Left ventricle myocardium inferior (tissue), 1 donor: ENCODE results near the gene SPTB. TPM values are rescaled to one million over a fixed set of nuclear protein-coding genes. Genes with fewer than 3 reads are reported as not detected.
A peak's percentile ranks its signal among the peaks of the same experiment; 100 is the strongest.

Source experiments
- DNase-seq: peaks from one replicate; pipeline ENCODE4 v3.0.0-alpha.2; 2020
- H3K27ac ChIP-seq: fragments of 200-600 bp; replicated peaks from 2 replicates; pipeline ENCODE4 v1.8.0; 2021
- H3K27me3 ChIP-seq: fragments of 200-600 bp; 2 replicates; pipeline ENCODE4 v1.8.0; 2021; ENCODE audit warnings: low read depth
- H3K36me3 ChIP-seq: fragments of 200-600 bp; 2 replicates; pipeline ENCODE4 v1.8.0; 2021
- H3K4me1 ChIP-seq: fragments of 200-600 bp; 2 replicates; pipeline ENCODE4 v1.8.0; 2021
- H3K4me3 ChIP-seq: fragments of 200-600 bp; 2 replicates; pipeline ENCODE4 v1.8.0; 2021; ENCODE audit warnings: mild to moderate bottlenecking, moderate library complexity
- H3K9me3 ChIP-seq: fragments of 200-600 bp; replicated peaks from 2 replicates; pipeline ENCODE4 v1.8.0; 2021
- CTCF ChIP-seq: fragments of 200-600 bp; IDR thresholded peaks from 2 replicates; pipeline ENCODE4 v1.8.0; 2021; ENCODE audit warnings: antibody characterized with exemption, mild to moderate bottlenecking, borderline replicate concordance
- intact Hi-C: fragments of 100-400 bp; cut with micrococcal nuclease; formaldehyde crosslinking; loops from one replicate; pipeline ENCODE4 v1.11.0; 2022
- total RNA-seq: library from RNA; stranded (reverse); fragmentation: NEBNext Ultra II Directional; extraction: Animal tissue kit (Norgen Biotek cat#: 25700); gene quantifications from one replicate; pipeline ENCODE4 v1.2.1, GENCODE V29; 2021
- donor health status: DM: no; HTN: yes; CAD: no; lungs with severe emphysema.

The SPTB gene
- total RNA-seq, 1 donor from 2014 or later: 82.2 TPM

- DNase-seq: no peak
- Histone ChIP-seq H3K36me3 (no peaks in the 10 kb centered on the region), H3K27ac (no peak overlapping the region), H3K9me3 (no peaks in the 10 kb centered on the region), H3K4me1 (peaks cover 53% of the 10 kb centered on the region), H3K4me3 (no peak overlapping the region), H3K27me3 (peaks cover 33% of the 10 kb centered on the region)
- intact Hi-C loops: no loop called here
- TF ChIP-seq CTCF: no peak
Measured at GRCh38 chr14:64846319-64846718, 33.4 kb downstream of the SPTB start.

GRCh38 chr14:64845878-64846277 lies 33.8 kb downstream of the SPTB start:
- no peak overlapping the region for H3K4me3 ChIP-seq
- intact Hi-C loops: no loop called here
- no peaks in the 10 kb centered on the region for H3K9me3 ChIP-seq
- H3K27ac ChIP-seq: no peak overlapping the region
- peaks cover 54% of the 10 kb centered on the region for H3K4me1 ChIP-seq
- H3K36me3 ChIP-seq: no peaks in the 10 kb centered on the region
- no peak for DNase-seq
- no peak for TF ChIP-seq CTCF
- H3K27me3 ChIP-seq: peaks cover 33% of the 10 kb centered on the region

GRCh38 chr14:64844969-64845536 lies 34.7 kb downstream of the SPTB start:
- Histone ChIP-seq H3K9me3 (no peaks in the 10 kb centered on the region), H3K27me3 (peaks cover 34% of the 10 kb centered on the region), H3K4me3 (no peak overlapping the region), H3K27ac (peak overlapping the region; percentile 39), H3K4me1 (peaks cover 62% of the 10 kb centered on the region), H3K36me3 (no peaks in the 10 kb centered on the region)
- intact Hi-C loops: no loop called here
- no peak for DNase-seq
- TF ChIP-seq CTCF: no peak

- H3K36me3 ChIP-seq: no peaks in the 10 kb centered on the region
- no peak for DNase-seq
- peaks cover 37% of the 10 kb centered on the region for H3K27me3 ChIP-seq
- intact Hi-C loops: no loop called here
- H3K9me3 ChIP-seq: no peaks in the 10 kb centered on the region
- H3K4me1 ChIP-seq: peaks cover 65% of the 10 kb centered on the region
- H3K27ac ChIP-seq: peak overlapping the region; percentile 92
- no peak for TF ChIP-seq CTCF
- H3K4me3 ChIP-seq: no peak overlapping the region
Measured at GRCh38 chr14:64844272-64844671, 35.4 kb downstream of the SPTB start.

GRCh38 chr14:64843548-64843947 lies 36.2 kb downstream of the SPTB start:
- Histone ChIP-seq H3K27me3 (peaks cover 44% of the 10 kb centered on the region), H3K27ac (peak overlapping the region; percentile 92), H3K4me1 (peaks cover 65% of the 10 kb centered on the region), H3K9me3 (no peaks in the 10 kb centered on the region), H3K4me3 (no peak overlapping the region), H3K36me3 (no peaks in the 10 kb centered on the region)
- no peak for TF ChIP-seq CTCF
- intact Hi-C loops: no loop called here
- DNase-seq: no peak
